ENCODE results near the gene TUT1. TPM values are rescaled to one million over a fixed set of nuclear protein-coding genes. Genes with fewer than 3 reads are reported as not detected.

The TUT1 gene
- total RNA-seq, 2 donors from 2014 or later, result 11.1 to 26.2 TPM

- Histone ChIP-seq H3K4me1 (peaks cover 62% of the 10 kb centered on the region), H3K27ac (peak overlapping the region; percentile 96), H3K27me3 (no peaks in the 10 kb centered on the region), H3K36me3 (peaks cover 14% of the 10 kb centered on the region), H3K4me3 (peak overlapping the region; percentile 0), H3K9me3 (no peaks in the 10 kb centered on the region), H3K9ac (ENCODE audit: low read depth in 2 of 2, low read length in 2 of 2) (peak overlapping the region; percentile 15 to 80)
- peak; percentile 85 for DNase-seq
- no peak for TF ChIP-seq CTCF (IDR thresholded peaks at IDR 0.05)
- intact Hi-C loops (cut with DNase I), result no loop called here
Observed at GRCh38 chr11:62539238-62539925, 51.9 kb downstream of the TUT1 start.

GRCh38 chr11:62538470-62539237 is 52.7 kb downstream of the TUT1 start:
- H3K27ac ChIP-seq, result peak overlapping the region; percentile 96
- intact Hi-C loops (cut with DNase I), result no loop called here
- no peaks in the 10 kb centered on the region for H3K27me3 ChIP-seq
- peak overlapping the region; percentile 40 to 80 for H3K9ac ChIP-seq (ENCODE audit: low read depth in 2 of 2, low read length in 2 of 2)
- H3K9me3 ChIP-seq, result no peaks in the 10 kb centered on the region
- peaks cover 56% of the 10 kb centered on the region for H3K4me1 ChIP-seq
- peak; percentile 50 for DNase-seq
- peak overlapping the region; percentile 0 for H3K4me3 ChIP-seq
- TF ChIP-seq CTCF (IDR thresholded peaks at IDR 0.05), result no peak
- peaks cover 21% of the 10 kb centered on the region for H3K36me3 ChIP-seq

GRCh38 chr11:62536301-62536957 is 54.9 kb downstream of the TUT1 start:
- H3K27ac ChIP-seq, result no peak overlapping the region
- DNase-seq, result no peak
- H3K36me3 ChIP-seq, result peaks cover 41% of the 10 kb centered on the region
- H3K4me1 ChIP-seq, result peaks cover 37% of the 10 kb centered on the region
- H3K9ac ChIP-seq (ENCODE audit: low read depth in 2 of 2, low read length in 2 of 2), result no peak overlapping the region
- H3K9me3 ChIP-seq, result no peaks in the 10 kb centered on the region
- intact Hi-C loops (cut with DNase I), result no loop called here
- no peak overlapping the region for H3K4me3 ChIP-seq
- H3K27me3 ChIP-seq, result no peaks in the 10 kb centered on the region
- no peak for TF ChIP-seq CTCF (IDR thresholded peaks at IDR 0.05)

GRCh38 chr11:62535802-62536201 is 55.5 kb downstream of the TUT1 start:
- Histone ChIP-seq H3K27ac (no peak overlapping the region), H3K9me3 (no peaks in the 10 kb centered on the region), H3K4me3 (no peak overlapping the region), H3K27me3 (no peaks in the 10 kb centered on the region), H3K9ac (ENCODE audit: low read depth in 2 of 2, low read length in 2 of 2) (no peak overlapping the region), H3K36me3 (peaks cover 45% of the 10 kb centered on the region), H3K4me1 (peaks cover 31% of the 10 kb centered on the region)
- DNase-seq, result no peak
- intact Hi-C loops (cut with DNase I), result no loop called here
- TF ChIP-seq CTCF (IDR thresholded peaks at IDR 0.05), result no peak

GRCh38 chr11:62534779-62535545 is 56.4 kb downstream of the TUT1 start:
- no peak for TF ChIP-seq CTCF (IDR thresholded peaks at IDR 0.05)
- H3K4me1 ChIP-seq, result peaks cover 22% of the 10 kb centered on the region
- no peak overlapping the region for H3K27ac ChIP-seq
- no peak overlapping the region for H3K9ac ChIP-seq (ENCODE audit: low read depth in 2 of 2, low read length in 2 of 2)
- H3K9me3 ChIP-seq, result no peaks in the 10 kb centered on the region
- no peaks in the 10 kb centered on the region for H3K27me3 ChIP-seq
- intact Hi-C loops (cut with DNase I), result no loop called here
- peaks cover 46% of the 10 kb centered on the region for H3K36me3 ChIP-seq
- no peak overlapping the region for H3K4me3 ChIP-seq
- no peak for DNase-seq
